ENCODE data around the gene CPA2.

DNA sequence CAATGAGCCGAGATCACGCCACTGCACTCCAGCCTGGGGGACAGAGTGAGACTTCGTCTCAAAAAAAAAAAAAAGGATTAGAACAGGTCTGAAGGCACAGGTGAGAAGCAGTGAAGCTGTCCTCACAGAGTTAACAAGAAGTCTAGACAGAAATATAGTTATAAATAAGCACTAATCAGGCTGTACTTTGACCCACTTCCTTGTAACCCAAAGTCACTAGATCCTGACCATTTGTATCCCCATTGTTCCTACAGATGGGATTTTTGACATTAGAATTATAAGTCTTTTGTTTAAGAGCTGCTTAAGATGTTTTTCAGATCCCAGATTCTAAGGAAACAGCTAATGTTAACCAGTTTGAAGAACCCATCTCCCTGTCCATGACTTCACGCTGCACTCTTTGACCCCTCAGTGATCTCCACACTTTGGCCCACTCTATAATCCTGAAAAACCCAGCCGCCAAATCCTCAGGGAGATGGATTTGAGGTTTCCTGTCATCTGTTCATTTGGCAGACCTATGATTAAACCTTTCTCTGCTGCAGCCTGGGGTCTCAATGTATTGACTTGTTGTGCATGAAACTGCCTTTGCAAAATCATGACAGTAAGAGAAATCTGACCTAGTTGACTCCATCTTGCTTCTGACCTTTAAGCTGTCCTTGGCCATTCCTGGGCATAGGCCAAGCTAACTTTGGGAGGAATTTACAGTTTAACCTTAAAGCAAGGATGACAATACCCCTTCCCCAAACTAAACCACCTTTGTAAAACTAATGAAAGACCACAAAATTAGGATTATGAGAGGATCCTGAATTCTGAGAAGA is 47.6 kb upstream of the CPA2 start:
- no peak for TF ChIP-seq CTCF (IDR thresholded peaks at IDR 0.05)
- TF ChIP-seq POLR2A (IDR thresholded peaks at IDR 0.05), result no peak
- no peak for TF ChIP-seq POLR2AphosphoS5 (IDR thresholded peaks at IDR 0.05)

Data from sigmoid colon (tissue), 4 donors.